ENCODE data around the gene F11.

- TF ChIP-seq ZFP3 (CRISPR knock-in tag; IDR thresholded peaks at IDR 0.05): no peak
- TF ChIP-seq POU6F1 (CRISPR knock-in tag; IDR thresholded peaks at IDR 0.05; ENCODE audit: borderline replicate concordance, low read depth): no peak
- no peak for TF ChIP-seq ZFP30 (CRISPR knock-in tag; IDR thresholded peaks at IDR 0.05)
- no peak for TF ChIP-seq ZNF8 (CRISPR knock-in tag; IDR thresholded peaks at IDR 0.05)
- no peak for TF ChIP-seq GLIS3 (CRISPR knock-in tag; IDR thresholded peaks at IDR 0.05)
- TF ChIP-seq CREB5 (CRISPR knock-in tag; IDR thresholded peaks at IDR 0.05; ENCODE audit: low read depth): no peak
These were observed 40.1 kb upstream of the F11 start for GRCh38 chr4:186225848-186226247.
